T-helper 1 cell (primary cell): ENCODE measurements around the gene ACSL5.
A peak's percentile ranks its signal among the peaks of the same experiment; 100 is the strongest.
"Not testable (repeated sequence)": the region's sequence is repeated elsewhere in the genome, so short reads cannot be mapped to it uniquely, and the experiment has no call there.

Source experiments
- DNase-seq, 5 donors: peaks; one replicate each; pipeline ENCODE4 v3.0.0-alpha.2; 2012 to 2020

ACSL5 gene

DNA sequence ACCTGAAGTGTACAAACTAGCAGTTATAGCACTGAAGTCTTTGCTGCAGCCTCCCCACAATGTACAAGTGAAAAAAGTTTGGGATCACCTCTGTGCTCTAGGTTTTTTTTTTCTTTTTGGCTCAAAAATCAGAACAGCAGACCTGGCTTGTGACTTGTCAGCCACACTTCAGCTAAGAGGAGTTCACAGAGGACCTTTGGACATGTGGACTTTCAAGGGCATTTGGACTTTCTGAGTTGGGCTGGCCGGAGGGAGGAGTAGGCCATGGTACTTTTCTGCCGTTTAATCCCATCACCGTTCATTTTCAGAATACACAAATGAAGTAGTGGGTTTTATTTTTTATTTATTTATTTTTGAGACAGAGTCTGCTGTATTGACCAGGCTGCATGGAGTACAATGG is 21.9 kb upstream of the ACSL5 start:
- DNase-seq: no peak

DNA sequence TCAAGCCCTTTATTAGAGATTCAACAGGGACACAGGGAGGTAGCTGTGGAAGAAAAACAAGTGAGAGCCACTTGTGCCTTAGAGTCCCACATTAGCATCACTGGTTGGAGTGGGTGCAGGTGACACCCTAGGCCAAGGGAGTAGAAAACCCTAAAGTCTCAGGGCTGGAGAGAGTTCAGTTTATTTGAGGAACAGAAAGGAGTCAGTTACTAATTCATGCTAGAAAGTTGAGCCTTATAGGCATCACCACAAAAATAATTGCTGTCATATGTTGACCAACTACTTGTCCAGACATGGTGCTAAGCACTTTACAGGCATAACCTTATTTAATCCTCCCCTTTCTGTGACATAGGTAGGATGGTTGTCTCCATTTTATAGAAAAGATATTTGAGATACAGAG is 20.9 kb upstream of the ACSL5 start:
- no peak for DNase-seq

DNA sequence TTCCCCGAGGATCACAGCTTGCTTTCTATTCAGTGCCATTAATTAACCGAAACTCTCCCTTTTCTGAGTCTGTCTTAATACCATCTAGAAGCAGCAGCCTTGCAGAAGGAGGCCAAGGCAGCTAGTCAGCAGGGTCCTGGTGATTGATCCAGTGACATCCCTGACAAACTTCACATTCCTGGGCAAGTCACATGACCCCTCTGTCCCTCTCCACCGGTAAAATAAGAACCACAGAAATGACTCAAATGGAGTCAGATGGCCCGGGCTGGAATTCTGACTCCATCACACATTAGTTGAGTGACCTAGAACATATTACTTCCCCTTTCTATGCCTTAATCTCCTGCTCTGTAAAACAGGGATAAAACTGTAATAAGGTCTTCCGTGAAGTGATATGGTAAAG is 17.2 kb upstream of the ACSL5 start:
- no peak for DNase-seq

DNA sequence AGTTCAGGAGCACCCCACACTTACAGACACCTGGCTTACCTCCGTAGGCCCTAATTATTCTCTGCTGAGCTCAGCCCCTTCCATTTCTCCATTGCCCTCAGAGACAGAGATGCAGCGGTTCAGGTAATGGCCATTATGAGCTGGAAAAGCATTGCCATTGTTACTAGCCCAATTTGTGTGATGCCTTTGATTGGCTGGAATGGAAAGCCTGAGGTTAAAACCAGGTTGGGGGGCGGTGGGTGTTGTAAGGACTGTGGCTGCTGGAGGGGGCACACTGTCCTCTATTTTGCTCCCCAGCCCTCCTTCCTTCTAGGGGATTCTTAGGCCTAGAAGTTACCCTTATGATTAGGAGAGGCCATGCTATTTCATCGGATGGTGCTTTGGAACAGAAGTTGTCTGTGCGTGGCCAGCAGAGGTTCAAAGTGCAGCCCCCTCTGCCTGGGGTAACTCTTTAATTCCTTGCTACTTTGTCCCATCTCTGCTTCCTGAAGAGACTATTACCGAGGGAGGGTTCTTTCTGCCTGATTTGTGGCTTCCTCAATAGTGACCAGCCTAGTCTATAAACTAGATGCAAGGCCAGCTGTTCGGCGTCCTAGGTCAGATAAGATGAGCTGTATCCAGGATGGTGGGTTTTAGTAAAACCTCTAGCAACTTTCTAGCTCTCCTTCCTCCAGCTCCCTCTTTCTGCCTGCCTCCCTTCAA is 14.2 kb upstream of the ACSL5 start:
- DNase-seq: no peak

DNA sequence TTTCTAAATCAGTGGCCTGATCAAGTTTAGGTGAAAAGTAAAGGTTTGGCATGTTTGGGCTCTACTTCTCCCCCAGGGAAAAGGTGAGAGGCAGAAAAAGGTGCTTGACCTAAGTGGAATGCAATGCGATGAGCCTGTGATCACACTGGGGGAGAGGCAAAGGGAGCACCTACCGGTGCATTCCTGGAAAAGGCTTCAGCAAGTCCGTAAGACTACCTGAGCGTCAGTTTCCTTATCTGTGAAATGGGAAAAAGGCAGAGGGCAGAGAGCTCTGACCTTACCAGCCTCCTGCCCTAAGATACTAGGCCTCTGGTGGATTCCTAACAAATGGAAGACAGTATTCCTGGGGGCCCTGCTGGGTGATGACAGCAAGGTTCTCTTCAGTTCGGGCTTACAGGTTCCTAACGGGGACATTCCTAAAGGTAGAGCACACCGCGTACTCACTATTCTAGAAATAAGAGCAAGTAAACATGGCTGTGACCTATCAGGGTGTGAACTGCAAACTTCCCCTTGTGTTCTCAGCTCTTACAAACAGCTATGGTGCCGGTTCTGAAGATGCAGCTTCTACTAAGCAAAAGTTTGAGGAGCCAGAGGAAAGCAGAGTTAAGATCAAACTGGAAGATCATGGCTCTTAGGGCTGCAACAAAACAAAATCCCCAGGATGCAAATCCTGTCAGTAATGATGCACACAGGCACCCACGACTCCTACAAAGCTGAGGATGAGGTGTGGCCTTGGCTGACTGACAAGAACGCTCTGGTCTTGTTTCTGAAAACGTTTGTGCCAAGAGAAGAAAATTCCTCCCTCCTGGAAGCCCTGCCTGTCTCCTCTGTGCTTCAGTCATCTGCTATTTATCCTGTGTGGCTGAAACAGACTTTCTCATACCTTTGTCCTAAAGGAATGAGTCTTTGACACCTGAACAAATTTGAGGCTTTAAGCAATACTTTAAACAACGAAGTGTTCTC is 13.3 kb upstream of the ACSL5 start:
- DNase-seq: no peak

DNA sequence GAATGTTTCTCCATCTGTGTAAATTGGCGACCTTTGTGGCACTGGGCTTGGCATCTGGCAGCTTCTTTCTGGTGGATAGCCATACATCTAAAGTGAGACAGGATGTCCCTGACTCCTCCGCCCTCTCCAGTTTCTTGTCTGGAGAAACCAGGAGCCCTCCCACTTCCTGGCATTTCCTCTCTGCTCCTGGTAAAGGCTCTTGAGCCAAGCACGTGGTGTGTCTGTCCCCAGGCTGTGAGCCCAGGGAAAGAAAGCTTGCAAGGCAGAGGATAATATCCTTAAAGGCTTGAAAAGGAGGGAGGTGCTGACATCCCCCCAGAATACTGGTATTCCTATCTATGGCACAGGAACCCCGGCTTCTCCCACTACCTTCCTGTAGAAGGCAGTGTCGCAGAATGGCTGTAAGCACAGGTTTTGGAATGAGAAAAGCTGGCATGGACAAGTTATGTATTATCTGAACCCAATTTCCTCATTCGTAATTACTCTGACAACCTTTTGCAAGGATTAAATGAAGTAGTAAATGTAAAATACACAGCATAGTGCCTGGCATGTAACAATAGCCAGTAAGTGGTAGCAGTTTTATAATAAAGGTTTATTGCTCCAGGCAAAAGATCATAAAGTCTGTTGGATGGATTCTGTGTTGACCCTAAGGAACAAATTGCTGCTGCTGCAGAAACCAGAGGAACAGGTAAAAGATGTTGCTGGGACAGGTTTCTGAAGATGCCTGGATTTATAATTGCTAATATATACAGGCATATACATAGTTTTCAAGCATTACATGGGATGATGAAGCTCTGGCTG is 11.8 kb upstream of the ACSL5 start:
- no peak for DNase-seq

DNA sequence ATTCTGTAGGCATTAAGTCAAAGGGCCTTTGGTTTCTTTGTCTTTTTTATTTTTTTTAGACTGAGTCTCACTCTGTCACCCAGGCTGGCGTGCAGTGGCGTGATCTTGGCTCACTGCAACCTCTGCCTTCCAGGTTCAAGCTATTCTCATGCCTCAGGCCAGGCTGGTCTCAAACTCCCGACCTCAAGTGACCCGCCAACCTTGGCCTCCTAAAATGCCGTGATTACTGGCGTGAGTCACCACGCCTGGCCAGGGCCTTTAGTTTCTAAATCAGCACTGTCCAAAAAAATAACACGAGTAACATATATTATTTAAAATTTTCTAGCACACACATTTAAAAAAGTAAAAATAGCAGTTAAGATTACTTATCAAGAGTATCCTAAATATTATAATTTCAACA is 11.1 kb upstream of the ACSL5 start:
- no peak for DNase-seq

DNA sequence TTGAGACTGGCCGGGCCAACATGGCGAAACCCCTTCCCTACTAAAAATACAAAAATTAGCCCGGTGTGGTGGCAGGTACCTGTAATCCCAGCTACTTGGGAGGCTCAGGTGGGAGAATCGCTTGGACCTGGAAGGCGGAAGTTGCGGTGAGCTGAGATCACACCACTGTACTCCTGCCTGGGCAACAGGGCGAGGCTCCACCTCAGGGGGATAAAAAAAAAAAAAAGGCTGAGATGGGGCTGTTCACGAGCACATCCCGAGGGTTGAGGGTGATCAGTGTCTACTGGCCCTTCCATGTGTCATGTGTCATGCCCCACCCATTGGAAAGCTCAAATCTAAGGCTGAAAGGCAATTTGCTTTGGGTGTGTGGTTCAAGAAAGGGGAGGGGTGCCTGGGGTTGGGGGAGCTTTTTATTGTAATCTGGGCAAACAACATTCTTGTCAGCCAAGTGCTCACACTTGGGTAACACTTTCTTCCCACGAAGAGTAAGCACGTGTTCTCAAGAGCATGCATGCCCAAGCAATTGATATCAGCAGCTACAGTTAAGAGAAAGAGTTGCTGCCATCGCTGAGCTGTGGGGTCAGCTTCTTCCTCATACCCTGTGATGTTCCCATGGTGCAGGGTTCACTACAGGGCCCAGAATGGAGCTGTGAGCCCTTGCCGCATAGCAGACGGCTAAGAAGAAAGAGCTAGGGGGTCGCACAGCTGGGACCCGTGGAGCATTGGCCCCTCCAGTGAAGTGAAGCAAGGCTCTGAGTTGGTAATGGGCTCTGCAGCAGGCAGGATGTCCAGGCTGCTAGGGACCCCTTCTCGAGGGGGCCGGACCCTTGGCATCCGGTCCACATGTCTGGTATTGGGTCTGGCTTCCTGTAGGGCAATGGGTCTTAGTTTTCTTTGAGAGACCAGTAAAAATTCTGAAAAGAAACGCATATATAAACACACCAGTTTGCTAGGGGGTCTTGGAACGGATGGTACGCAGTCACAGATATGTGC is 9.9 kb upstream of the ACSL5 start:
- DNase-seq: no peak

DNA sequence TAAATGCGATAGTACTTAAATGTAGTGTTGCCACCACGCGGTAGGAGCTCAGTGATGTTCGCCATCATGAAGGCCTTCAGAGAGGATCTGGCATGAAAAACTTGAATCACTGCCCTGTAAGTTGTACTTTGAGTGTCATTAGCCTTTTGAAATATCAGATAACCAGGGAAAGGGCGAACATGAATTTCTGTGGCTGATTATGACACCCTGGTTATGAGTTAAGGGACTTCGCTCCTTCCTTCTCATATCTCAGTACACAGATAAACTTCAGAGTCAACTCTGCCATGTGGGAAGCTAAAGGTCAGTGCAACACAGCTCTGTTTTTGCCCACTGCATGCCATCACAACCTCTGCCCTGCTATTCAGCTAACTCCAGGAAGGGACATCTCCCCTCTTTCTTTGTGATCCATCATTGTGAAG is 8.9 kb upstream of the ACSL5 start:
- no peak for DNase-seq

DNA sequence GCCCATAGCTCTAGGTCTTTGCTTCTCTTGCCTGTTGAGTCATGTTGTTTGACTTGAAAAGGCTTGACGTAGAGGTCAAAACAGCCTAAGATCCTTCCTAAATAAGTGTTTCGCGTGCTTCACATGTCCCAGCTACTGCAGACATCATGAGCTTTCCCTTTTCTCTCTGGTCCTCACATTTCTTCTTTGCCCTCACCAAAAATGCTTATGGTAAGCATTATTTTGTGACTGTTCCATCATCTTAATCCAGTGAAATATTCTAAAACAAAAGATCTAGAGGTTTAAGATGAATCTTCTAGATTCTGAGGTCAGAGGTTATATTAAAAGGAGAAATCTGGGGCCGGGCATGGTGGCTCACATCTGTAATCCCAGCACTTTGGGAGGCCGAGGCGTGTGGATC is 8.5 kb upstream of the ACSL5 start:
- no peak for DNase-seq

DNA sequence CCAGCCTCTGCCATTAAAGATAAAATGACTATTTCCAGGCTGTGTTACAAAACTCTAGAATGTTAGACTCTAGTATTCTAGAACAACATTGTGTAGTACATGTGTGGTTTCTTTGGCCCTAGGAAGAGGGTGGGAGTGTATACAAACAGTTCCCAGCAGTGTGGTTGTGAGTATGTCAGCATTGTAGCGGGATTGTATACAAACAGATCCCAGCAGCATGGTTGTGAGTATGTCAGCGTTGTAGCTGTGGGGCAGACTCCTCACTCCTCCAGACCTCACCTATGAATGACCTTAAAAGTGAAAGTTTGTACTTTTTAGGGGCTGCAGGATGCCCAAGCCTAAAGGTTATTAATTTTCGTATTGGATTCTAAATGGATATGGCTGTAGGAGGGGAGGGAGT is 6.9 kb upstream of the ACSL5 start:
- DNase-seq: no peak

DNA sequence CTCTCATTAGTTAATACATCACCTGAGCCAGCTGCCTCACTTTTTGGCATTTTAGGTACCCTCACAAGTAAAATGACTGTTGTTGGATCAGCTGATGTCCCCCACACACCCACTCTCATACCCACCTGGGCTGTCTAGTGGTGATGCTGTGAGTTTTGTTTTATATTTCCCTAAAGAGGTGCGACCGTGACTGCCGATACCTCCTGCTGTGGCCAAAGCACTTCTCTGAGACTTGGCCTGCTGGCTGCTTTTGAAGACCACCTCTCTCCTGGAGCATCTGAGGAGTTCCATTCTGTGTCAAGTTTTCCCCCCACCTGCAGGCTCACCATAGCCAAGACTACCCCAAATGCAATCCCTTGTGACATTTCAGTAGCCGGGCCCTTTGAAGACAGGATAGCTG is 6.4 kb upstream of the ACSL5 start:
- DNase-seq: no peak

DNA sequence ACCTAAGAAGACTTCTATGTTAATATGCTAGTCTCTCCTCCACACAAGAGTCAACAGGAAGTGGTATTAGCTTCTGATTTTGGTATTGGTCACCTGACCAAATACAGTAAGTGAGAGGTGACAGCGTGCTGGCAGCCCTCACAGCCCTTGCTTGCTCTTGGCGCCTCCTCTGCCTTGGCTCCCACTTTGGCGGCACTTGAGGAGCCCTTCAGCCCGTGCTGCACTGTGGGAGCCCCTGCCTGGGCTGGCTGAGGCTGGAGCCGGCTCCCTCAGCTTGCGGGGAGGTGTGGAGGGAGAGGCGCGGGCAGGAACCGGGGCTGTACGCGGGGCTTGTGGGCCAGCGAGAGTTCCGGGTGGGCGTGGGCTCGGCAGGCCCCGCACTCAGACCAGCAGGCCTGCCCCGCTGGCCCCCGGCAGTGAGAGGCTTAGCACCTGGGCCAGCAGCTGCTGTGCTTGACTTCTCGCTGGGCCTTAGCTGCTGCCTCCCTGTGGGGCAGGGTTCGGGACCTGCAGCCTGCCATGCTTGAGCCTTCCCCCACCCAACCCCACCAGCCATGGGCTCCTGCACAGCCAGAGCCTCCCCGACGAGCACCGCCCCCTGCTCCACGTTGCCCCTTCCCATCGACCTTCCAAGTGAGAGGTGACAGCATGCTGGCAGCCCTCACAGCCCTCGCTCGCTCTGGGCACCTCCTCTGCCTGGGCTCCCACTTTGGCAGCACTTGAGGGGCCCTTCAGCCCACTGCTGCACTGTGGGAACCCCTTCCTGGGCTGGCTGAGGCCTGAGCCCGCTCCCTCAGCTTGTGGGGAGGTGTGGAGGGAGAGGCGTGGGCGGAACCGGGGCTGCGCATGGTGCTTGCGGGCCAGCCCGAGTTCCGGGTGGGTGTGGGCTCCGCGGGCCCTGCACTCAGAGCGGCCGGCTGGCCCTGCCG is 4.2 kb upstream of the ACSL5 start:
- DNase-seq: peak in 3 of 5 donors; percentile 13 to 64 (median 21)

DNA sequence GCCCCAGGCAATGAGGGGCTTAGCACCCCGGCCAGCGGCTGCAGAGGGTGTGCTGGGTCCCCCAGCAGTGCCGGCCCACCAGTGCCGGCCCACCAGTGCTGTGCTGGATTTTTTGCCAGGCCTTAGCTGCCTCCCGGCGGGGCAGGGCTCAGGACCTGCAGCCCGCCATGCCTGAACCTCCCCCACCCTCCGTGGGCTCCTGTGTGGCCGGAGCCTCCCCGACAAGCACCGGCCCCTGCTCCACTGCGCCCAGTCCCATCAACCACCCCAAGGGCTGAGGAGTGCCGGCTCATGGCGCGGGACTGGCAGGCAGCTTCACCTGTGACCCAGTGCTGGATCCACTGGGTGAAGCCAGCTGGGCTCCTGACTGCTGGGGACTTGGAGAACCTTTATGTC is 3.5 kb upstream of the ACSL5 start:
- DNase-seq: no peak

DNA sequence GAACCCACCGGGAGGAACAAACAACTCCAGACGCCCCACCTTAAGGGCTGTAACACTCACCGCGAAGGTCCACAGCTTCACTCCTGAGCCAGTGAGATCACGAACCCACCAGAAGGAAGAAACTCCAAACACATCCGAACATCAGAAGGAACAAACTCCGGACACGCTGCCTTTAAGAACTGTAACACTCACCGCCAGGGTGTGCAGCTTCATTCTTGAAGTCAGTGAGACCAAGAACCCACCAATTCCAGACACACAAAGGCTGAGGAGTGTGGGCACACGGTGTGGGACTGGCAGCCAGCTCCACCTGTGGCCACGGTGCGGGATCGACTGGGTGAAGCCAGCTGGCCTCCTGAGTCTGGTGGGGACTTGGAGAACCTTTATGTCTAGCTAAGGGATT is 2.6 kb upstream of the ACSL5 start:
- not testable (repeated sequence) for DNase-seq

DNA sequence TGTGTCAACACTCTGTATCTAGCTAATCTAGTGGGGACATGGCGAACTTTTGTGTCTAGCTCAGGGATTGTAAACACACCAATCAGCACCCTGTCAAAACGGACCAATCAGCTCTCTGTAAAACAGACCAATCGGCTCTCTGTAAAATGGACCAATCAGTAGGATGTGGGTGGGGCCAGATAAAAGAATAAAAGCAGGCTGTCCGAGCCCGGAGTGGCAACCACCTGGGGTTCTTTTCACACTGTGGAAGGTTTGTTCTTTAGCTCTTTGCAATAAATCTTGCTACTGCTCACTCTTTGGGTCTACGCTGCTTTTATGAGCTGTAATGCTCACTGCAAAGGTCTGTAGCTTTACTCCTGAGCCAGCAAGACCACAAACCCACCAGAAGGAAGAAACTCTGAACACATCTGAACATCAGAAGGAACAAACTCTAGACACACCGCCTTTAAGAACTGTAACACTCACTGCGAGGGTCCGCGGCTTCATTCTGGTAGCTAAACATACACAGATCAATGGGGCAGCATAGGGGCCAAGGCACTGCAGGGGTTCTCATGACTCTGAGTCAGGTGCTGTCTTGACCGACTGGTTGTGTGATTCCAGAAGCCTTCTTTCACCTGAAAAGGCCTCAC is 1.6 kb upstream of the ACSL5 start:
- not testable (repeated sequence) for DNase-seq

DNA sequence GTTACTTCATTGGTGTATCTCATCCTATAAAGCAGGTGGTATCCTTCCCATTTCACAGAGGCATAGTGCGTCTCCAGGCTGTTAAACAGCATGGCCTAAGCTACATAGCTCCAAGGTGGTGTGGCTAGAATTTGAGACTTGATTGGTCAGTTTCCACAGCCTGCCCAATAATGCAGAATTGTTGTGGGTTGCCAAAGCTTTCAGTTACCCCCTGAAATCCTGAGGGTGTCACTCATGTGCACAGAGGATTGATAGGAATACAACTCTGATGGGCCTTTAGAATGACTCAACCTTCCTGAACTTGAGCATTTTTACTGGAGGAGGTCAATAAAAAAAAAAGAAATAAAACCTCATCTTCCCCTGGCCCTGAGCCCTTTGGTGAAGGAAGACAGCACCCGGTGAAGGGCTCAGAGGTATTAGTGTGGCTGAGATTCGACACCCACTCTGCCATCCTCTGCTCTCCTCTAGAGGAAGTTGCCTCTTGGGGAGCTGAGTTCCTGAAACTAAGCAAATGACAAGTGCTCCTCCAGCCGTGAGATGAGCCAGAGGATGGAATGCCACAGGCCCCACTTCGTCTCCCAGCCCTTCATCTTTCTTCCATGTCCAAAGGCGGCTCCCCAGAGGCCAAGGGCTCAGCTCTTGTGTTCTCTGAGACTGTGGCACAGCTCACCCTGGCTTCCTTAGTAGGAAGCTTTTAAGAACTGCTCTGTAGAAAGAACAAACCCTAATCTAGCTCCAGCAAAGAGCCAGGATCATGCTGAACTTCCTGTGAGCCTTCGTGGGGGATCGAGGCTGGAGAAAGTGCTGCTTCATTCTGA is 1.0 kb downstream of the ACSL5 start:
- peak in 1 of 5 donors; percentile 50 for DNase-seq

DNA sequence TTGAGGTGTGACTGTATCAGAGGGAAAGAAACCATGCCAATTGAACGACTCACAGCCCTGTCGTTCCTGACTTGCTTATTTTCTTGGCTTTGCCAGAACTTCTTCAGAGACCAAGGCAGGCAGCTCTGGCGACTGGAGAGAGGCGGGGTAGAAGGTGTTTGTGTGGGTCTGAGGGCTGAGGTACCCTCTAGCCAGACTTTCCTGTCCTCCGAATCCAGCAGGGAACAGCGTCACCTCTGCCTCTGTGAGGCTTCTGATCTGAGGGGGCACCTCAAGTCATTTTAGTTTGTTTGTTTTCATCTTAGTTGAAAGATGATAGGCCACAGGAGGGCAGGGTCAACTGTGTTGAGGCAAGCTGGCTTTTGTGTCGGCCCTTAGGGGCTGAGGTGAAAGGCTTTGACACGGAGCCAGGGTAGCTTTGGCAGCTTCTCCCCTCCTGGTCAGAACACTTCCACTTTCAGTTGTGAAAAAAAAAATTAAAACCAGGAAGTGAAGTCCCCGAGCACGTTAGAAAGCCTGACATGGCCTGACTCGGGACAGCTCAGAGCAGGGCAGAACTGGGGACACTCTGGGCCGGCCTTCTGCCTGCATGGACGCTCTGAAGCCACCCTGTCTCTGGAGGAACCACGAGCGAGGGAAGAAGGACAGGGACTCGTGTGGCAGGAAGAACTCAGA is 1.9 kb downstream of the ACSL5 start:
- DNase-seq: peak in 4 of 5 donors; percentile 22 to 76 (median 32)

DNA sequence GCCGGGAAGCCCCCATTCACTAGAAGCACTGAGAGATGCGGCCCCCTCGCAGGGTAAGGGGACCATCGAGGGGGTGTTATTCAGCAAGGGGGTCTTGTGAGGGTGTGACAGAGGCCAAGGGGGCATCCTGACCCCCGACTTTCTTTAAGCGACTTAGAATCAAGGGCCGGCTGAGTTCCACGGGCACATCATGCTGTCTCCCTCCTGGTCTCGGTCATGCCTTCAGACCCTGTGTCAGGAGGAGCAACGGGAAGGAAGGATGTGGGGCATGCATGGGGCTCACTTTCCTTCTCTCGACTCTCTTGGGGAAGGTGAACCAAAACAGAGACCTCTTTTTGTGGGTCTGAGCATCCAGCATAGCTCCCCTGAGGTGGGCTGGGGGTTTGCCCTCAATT is 2.5 kb downstream of the ACSL5 start:
- DNase-seq: peak in 1 of 5 donors; percentile 26
